Measurements from ENCODE around the gene TPM2. TPM values are rescaled to one million over a fixed set of nuclear protein-coding genes. Genes with fewer than 3 reads are reported as not detected.
"Not testable (repeated sequence)": the region's sequence is repeated elsewhere in the genome, so short reads cannot be mapped to it uniquely, and the experiment has no call there.

The TPM2 gene
- total RNA-seq, 1 experiment from 2014 or later = 12.1 TPM

DNA sequence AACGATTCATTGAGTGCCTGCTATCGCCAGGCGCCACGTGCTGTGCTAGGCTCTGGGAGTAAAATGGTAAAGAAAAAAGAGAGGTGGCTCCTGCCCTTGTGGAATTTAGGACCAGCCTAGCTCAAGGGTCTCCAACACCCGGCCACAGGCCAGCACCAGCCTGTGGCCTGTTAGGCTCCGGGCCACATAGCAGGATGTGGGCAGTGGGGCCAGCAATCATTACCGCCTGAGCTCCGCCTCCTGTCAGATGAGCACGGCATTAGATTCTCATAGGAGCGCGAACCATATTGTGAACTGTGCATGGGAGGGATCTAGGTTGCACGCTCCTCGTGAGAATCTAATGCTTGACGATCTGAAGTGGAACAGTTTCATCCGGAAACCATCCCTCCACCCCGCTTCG lies 33.4 kb downstream of the TPM2 start:
- DNase-seq (ENCODE audit: low read depth) = no peak

DNA sequence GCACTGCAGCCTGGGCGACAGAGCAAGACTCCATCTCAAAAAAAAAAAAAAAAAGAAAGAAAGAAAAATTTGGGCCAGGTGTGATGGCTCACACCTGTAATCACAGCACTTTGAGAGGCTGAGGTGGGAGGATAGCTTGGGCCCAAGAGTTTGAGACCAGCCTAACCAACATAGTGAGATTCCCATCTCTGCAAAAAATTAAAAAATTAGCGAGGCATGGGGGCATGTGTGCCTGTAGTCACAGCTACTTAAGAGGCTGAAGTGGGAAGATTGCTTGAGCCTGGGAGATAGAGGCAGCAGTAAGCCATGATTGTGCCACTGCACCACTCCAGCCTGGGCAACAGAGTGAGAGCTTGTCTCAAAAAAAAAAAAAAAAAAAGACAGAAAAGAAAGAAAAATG lies 36.1 kb downstream of the TPM2 start:
- no peak for DNase-seq (ENCODE audit: low read depth)

DNA sequence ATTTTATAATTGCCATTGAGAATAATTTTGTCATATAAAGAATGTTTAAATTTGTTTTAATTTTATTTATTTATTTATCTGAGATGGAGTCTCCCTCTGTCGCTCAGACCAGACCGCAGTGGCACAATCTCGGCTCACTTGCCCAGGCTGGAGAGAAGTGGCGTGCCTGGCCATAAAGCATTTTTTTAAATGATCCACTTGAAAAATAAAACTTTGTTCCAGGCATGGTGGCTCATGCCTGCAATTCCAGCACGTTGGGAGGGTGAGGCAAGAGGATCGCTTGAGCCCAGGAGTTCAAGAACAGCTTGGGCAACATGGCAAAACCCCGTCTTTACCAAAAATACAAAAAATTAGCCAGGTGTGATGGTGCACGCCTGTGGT lies 36.9 kb downstream of the TPM2 start:
- no peak for DNase-seq (ENCODE audit: low read depth)

DNA sequence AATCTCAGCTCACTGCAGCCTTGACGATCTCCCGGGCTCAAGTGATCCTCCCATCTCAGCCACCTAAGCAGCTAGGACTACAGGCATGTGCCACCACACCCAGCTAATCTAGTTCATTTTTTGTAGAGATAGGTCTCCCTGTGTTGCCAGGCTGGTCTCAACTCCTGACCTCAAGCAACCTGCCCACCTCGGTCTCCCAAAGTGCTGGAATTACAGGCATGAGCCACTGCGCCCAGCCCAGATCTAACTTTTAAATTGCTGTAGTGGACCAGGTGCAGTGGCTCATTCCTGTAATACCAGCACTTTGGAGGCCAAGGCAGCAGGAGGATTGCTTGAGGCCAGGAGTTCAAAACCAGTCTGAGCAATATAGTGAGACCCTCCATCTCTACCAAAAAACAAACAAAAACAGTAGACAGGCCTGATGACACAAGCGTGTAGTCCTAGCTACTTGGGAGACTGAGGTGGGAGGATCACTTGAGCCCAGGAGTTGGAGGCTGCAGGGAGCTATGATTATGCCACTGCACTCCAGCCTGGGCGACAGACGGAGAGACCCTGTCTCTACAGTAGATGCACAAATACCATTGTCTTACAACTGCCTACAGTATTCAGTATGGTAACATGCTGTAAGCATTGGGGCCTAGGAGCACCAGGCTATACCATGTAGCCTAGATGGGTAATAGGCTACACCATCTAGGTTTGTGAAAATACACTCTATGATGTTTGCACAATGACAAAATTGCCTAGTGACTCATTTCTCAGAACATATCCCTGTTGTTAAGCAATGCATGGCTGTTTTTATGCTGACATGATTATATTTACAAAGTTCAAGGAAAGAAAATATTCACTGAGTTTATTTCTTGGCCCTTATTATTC lies 37.5 kb downstream of the TPM2 start:
- DNase-seq (ENCODE audit: low read depth) = peak; percentile 36

DNA sequence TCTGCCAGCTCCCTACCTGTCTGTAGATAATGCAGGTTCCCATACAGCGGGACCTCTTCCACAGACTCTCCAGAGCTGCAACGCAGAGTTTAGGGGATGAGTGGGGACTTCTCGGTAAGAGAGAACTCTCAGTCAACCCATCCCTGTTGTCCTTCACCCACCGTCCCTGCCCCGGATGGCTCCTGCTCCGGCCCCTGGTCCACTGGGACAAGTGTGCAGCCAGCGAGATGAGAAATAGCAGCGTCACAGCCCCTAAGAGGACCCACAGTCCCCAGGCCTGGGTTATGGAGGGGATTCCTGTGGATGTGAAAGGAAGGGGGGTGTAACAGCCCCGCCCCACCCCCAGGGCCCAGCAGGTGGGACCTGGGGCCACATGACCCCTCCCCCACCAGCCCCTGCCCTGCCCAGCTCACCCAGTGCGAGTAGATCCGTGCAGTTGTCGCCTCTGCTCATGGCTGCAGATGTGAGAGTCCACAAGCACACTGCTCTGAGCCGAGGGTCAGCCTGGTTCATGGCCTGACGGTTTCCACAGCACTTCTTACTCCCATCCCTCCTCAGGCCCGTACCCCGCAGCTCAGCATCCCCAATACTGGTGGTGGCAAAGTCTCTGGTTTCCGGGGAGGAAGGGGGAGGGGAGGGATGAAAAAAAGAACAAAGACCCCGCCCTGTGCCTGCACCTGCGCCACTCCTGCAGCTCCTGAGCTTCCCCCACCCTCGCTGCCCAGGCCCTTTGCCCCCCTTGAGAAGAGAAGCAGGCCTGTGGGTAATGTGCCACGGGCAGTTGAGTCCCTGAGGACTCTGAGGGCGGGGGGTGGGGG lies 39.2 kb downstream of the TPM2 start, which contains the start of gene SIT1:
TSS of gene SIT1 (minus strand) at position 591 of the 818 bp plus-strand sequence. CDS start at position 513, 78 bp downstream.
- DNase-seq (ENCODE audit: low read depth) = no peak

DNA sequence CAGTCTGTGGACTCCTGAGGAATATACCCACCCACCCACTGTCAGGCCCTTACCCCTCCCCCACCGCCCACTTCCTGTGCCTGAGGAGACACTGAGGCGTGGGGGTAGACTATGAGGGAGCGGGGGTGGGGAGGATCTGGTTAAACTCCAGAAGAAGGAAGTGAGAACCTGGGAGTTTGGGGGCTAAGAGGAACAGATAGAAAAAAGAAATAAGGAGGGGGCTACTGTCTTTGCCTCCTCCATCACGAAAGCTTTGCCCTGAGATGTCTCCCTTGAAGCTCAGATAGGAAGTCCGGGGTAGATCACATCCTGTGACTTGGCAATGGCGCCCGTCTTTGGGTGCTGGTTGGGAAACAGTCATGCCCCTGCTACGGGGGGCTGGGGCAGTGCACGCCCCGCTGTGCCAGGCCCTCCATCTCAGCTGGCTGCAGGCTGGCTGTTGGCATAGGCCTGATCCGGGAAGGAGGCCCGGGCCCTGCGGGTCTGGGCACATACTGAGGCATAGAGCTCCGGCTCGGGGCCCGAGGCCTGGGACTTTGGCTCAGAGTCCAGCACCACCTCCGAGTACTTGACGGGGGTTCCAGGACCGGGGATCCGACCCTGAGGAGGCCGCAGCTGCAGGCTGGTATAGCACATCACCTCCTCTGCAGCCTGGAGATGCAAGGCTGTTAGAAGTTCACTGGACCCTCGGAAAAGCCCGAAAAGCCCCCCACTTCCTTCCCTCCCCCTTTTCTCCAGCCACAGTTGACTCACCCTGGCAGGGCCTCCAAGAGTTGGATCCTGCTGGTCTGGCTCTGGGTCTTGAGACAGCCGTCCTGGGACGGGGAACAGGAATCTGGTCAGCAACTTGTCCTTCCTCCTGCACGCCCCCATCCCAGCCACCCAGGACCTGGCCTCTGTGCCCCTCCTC lies 40.0 kb downstream of the TPM2 start:
- DNase-seq (ENCODE audit: low read depth) = no peak

DNA sequence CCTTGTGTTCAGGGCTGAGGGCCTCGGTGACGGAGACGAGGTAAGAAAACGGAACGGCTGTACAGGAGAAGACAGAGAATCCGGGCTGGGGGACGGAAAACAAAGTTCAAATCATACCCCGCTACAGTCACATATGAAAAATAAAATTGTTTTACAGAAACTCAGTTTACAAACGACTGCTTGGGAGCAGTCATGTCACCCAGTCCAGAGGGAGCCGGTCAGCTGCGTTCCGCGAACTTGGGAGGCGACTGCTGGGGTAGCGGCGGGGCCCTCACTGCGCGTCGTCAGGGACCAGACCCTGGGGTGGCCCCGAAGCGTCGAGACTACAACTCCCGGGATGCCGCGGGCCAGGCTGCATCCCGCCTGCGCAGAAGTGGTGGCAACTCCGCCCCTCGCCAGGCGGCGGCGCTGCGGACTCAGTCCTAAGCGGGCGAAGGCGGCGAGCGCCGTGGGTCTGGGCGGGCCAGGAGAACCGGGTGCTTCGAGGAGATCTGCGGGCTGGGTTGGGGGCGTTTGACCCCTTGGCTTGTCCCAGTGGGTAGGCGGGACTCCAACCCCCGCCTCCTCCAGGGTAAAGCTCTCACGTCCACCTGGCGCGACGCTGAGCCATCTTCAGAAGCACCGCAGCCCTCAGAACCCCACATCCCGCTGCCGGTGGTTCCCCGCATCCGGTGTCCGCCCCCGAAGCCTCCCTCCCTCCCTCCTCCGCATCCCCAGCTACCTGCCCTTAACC lies 43.0 kb downstream of the TPM2 start:
- peak; percentile 88 for DNase-seq (ENCODE audit: low read depth)

DNA sequence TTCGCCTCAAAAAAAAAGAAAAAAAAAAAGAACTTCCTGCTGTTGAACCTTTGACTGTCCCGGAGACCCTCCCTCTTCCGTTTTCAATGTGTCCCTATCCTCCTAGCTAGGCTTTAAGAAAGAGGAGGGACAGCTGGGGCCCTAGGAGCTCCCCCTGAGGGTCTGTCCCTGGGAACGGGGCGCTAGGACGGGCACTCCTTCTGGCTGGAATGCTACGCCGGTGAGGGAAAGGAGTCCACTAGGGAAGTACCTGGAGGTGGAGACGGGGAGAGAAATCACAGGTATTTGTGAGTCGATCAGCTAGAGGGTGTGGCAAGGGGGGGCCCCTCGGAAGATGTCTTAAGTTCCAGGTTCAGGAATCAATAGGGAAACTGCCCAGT lies 43.6 kb downstream of the TPM2 start:
- no peak for DNase-seq (ENCODE audit: low read depth)

DNA sequence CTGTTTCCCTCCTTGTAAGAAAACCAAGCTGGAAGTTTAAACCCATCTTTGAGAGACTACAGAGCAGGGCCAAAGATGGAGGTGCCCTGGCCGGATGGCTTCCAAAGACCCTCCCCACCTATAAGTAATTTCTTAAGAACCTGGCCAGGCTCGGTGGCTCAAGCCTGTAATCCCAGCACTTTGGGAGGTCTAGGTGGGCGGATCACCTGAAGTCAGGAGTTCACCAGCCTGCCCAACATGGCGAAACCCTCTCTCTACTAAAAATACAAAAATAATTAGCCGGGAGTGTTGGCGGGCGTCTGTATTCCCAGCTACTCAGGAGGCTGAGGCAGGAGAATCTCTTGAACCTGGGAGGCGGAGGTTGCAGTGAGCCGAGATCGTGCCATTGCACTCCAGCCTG lies 44.0 kb downstream of the TPM2 start:
- DNase-seq (ENCODE audit: low read depth) = not testable (repeated sequence)

DNA sequence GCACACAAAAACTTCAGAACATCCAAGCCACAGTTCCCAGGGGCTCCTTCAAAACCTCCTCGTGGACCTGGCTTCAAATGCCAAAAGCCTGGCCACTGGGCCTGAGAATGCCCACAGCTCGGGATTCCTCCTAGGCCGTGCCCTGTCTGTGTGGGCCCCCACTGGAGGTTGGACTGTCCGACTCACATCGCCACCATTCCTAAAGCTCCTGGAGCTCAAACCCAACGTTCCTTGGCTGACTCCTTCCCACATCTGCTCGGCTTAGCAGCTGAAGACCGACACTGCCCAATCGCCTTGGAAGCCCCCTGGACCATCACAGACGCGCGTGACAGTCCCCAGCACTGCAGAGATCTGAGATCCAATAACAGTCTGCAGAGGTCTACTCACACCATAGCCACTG lies 46.7 kb downstream of the TPM2 start:
- no peak for DNase-seq (ENCODE audit: low read depth)

DNA sequence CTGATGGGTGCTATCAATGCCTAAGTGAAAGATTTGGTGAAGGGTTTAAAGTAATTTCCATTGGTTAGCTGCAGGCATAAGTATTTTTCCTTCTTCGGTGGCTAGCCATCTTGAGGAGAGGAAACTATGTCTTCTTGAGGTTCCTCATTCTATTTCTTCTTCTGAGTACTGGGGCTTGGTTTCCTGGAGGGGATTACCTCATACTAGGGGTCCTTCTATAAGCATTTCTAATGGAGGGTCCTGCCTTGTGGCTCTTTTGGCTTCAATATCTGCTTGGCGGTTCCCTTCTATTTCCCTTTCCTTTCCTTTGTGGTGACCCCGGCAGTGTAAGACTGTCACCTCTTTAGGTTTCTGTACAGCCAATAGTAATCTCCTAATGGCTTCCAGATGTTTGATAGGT lies 48.2 kb downstream of the TPM2 start:
- not testable (repeated sequence) for DNase-seq (ENCODE audit: low read depth)

DNA sequence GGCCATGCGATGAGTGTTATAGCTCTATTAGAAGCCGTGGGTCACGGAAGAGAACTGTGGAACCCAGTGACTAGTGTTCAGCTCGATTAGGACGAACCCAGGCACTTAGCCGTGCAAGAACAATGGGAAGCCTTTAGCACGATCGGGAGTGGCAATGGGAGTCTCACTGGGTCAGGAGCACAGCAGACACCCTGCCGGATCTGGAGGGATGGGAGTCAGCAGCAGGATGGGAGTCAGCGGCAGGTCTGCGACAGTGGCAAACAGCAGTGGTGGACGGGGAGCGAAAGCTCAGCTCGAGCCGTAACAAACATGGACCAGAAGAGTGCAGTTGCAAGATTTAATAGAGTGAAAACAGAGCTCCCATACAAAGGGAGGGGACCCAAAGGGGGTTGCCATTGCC lies 49.3 kb downstream of the TPM2 start:
- not testable (repeated sequence) for DNase-seq (ENCODE audit: low read depth)

DNA sequence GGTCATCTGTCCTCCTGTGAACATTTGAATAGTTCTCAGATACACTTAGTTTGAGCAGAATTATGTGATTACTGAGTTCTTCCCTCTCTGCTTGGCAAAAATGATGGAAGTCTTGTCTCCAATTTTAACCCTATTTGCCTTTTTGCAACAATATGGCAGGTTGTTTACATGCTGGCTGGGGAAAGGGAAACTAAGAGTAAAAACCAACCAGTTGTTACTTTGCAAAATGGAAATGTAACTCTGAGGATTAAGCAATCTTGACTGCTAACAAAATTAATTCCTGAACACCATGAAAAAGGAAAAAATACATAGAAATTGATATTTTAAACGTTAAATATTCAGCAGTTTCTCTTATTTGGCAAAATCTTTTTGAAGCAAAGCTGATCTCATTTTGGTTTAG lies 50.1 kb downstream of the TPM2 start:
- no peak for DNase-seq (ENCODE audit: low read depth)

DNA sequence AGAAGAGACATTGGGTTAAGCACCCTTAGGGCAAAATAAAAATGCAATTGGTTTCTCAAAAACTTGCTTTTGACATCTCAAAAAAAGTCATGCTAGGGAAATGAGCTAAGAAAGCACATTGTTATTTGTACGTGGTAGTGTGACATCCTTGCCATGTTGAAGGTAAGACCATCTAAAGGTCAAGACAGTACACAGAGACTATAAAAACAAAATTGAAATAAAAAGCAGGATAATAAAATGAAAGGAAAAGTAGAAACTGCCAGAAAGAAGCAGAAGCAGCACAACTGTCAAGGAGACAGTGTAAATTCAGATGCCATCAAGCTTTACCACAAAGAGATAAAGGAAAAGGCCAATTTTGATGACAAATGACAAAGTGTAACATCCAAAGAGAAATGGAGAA lies 50.5 kb downstream of the TPM2 start:
- DNase-seq (ENCODE audit: low read depth) = not testable (repeated sequence)

DNA sequence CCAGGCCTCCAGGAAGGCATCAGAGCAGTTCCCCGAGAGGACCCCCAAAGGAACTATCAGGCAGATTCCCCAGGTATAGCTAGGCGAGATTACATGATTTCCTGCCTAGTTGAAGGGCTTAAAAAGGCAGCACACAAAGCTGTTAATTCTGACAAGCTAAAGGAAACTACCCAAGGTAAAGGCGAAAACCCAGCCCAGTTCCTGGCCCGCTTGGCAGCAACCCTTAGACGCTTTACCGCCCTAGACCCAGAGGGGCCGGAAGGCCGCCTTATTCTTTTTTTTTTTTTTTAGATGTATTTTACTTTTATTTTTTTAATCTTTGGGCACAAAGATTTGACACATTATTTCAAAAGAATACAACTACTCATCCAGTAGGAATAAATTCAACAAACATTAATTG lies 51.0 kb downstream of the TPM2 start:
- not testable (repeated sequence) for DNase-seq (ENCODE audit: low read depth)

DNA sequence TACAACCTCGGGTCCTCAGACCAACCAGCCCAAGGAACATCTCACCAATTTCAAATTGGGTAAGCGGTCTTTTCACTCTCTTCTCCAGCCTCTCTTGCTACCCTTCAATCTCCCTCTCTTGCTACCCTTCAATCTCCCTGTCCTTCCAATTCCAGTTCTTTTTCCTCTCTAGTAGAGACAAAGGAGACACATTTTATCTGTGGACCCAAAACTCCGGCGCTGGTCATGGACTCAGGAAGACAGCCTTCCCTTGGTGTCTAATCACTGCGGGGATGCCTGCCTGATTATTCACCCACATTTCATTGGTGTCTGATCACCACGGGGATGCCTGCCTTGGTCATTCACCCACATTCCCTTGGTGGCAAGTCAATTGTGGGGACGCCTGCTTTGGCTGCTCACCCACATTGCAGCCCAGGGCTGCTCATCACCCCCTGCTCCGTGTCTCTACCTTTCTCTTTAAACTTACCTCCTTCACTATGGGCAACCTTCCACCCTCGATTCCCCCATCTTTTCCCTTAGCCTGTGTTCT lies 52.2 kb downstream of the TPM2 start:
- DNase-seq (ENCODE audit: low read depth) = peak; percentile 21

DNA sequence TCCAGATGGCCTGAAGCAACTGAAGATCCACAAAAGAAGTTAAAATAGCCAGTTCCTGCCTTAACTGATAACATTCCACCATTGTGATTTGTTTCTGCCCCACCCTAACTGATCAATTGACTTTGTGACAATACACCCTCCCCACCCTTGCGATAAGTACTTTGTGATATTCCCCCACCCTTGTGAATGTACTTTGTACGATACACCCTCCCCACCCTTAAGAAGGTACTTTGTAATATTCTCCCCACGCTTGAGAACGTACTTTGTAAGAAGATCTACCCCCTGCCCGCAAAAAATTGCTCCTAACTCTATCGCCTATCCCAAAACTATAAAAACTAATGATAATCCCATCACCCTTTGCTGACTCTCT lies 52.9 kb downstream of the TPM2 start:
- DNase-seq (ENCODE audit: low read depth) = not testable (repeated sequence)

DNA sequence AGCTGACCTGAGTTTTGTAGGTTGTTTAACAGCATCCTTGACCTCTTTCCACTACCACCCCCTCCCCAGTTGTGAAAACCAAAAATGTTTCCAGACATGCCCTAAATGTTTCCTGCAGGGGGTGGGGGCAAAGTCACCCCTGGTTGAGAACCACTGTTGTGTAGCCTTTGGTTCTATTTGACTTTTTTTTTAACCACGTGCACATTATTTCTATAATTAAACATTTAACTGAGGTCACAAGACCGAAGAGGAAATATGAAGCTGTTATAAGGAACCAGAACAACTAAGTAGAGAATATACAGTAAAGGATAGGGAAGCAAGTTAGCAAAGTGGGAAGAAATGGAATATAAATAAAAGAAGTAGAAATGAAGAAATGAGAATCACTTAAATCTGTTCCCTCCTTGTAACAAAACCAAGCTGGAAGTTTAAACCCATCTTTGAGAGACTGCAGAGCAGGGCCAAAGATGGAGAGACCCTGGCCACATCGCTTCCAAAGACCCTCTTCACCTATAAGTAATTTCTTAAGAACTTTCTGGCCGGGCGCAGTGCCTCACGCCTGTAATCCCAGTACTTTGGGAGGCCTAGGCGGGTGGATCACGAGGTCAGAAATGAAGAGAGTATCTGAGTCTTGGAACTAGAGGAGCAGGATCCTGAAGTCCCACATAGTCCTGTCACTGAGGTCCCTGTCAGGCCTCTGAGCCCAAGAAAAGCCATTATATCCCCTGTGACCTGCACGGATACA lies 53.4 kb downstream of the TPM2 start:
- DNase-seq (ENCODE audit: low read depth) = no peak

DNA sequence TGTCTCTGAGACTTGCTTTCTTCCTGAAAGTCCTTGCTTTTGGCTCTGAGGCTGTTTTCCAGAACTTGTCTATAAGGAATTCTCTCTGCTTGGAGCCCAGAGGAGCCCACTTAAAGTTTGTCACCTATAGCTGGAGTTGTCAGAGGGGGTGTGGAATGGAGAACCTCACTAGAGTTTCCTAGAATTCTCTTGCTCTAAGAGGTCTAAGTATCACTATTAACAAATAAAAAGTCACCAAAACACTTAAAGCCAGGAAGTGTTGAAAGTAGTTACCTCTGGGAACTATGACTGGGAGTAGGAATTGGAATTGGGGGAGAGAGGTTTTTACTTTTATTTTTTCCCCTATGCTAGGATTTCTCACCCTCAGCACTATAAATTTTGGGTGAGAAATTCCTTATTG lies 54.0 kb downstream of the TPM2 start:
- no peak for DNase-seq (ENCODE audit: low read depth)

Measured in M059J (cell line).